ENCODE data around the gene PAX1.

The PAX1 gene

DNA sequence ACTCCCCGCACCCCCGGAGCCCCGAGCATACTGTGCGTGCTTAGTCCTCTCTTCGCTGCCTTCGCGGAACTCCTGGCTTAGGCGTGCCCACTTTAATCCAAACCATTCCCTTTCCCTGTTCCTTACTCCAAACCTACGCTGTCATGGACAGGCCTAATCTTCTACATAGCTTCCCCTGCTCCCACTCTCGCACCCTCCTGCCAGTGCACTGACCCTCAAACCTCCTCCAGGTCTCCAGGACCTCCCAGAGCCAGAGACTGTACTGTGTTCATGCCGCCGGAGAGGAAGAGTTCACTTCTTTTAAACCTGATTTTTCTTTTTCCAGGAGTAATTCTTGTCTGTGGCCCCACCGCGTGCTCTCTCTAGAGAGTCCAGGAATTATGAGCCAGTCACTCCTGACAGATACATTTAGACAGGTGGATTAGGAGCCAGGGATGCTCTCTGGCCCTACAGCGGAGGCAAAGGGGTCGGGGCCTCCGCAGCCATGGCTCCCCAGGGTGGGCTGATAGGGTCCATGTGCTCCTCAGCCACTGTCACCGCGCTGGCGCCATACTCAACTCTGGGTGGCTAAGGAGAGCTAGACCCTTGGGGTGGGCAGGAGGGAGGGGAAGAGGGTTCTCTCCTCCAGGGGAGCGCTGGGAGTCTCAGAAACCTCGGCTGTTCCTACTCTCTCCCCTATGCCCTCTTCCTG lies 1.6 kb upstream of the PAX1 start:
- no peak for DNase-seq

- no peak for DNase-seq
Measured at GRCh38 chr20:21704408-21705385, 767 bp upstream of the PAX1 start.

- no peak for DNase-seq
Measured at GRCh38 chr20:21706261-21707195, 1.1 kb downstream of the PAX1 start.

- no peak for DNase-seq
Measured at GRCh38 chr20:21707267-21707666, 1.8 kb downstream of the PAX1 start.

DNA sequence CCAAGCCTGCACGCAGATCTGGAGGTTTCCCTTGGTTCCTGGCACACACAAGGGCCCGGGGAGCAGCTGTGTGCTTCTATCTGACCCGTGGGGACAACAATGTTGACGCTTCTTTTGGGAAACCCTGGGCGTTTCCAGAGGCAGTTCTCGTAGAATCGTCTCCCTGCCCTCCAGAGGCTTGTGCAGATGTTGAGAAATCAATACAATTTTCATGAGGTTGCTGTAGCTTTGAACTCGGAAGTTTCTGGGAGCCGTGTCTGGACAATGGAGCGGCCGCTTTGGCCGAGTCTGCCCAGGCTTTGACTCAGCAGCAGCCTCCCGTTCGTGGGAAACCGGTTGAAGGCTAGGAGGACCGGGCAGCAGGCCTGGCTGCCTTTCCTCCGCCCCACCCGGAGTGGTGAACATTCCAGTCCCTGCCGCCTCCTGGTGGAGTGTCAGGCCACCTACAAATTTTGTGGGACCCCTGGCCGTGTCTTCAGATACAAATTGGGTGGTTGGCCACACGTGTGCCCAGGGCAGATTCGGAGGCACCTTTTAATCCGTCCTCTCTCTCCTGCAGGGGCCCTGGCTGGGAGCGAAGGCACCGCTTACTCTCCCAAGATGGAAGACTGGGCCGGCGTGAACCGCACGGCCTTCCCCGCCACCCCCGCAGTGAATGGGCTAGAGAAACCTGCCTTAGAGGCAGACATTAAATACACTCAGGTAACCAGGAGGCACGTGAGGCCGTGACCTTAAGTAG lies 2.7 kb downstream of the PAX1 start:
- DNase-seq: no peak

DNA sequence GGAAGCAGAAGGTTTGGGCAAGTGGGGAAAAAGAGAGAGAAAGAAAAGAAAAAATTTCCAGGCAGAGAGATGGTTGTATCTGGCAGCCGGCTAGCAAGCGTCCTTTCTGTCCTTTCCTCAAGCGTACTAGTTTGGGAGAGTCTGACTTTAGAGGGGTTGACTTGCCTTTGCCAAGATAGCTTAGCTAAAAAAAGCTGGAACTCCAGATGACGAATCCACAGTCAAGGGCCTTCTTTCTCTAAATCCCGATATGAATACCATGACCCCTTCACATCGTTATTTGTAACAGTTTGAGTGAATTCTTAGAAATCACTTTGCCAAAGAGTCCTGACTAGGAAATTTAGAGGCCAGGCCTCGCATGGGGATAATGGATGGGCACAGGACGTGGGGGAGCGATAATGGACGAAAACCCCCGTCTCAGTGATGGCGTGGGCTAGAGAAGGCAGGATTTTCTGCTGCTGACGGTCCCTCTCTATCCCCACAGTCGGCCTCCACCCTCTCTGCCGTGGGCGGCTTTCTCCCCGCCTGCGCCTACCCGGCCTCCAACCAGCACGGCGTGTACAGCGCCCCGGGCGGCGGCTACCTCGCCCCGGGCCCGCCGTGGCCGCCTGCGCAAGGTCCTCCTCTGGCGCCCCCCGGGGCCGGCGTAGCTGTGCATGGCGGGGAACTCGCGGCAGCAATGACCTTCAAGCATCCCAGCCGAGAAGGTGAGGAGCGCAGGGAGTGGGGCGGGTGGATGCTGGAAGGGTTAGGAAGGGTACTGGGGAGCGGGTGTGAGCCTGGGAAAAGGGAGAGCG lies 3.5 kb downstream of the PAX1 start:
- DNase-seq: no peak

- DNase-seq: no peak
Measured at GRCh38 chr20:21709535-21709904, 4.1 kb downstream of the PAX1 start.

GRCh38 chr20:21710341-21710740 lies 4.9 kb downstream of the PAX1 start:
- DNase-seq: no peak

DNA sequence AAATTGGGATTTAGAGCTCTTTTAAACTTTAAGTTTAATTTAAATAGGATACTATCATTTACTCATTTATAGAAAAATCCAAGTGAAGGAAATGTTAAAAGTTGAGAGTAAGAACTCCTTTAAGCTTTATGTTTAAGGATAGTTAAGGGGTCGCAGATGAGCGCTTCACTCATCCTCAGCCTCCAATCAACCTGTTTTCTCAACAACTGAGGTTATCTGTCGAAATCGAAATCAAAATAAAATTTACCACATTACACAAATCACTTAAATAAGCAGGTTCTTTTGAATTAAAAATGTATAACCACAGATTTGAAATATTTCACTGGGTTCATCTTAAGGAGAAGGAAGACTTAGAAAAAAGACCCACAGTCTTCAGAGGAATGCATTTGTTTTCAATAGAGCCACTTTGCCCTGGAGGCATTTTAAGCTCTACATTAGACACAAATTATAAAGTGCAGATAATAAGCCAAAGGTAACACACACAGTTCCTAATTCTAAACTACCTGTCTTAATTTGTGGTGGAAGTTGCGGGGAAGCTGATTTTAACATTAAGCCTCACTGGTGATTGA lies 5.5 kb downstream of the PAX1 start:
- no peak for DNase-seq

DNA sequence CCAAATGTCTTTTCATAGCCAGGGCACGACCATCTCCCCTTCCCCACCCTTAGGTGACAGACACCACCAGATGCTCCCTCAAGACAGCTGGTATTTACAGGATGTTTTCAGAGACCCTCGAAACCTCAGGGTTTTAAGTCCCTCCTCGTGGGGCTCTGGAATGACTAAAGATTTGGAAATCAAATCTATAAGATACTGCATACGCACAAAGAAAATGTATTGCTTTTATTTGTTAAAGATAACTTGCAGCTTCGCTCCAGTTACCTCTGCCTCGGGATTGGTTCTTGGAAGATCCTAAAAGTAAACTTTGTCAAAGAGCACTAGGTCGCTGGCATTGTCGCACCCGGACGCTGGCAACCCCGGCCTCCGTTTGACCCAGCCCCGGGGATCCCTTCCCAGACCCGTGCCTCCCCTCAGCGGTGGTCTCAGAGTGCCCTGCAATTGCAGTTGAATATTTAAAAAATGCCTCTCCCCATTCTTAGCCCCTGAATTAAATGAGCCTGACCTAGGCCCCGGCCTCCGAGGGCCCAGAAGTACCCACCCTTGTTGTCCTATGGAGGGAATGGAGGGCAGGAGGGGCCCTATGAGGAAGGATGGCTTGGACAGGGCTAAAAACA lies 7.1 kb downstream of the PAX1 start:
- no peak for DNase-seq

- no peak for DNase-seq
Measured at GRCh38 chr20:21713470-21713869, 8.0 kb downstream of the PAX1 start.

- no peak for DNase-seq
Measured at GRCh38 chr20:21713901-21714296, 8.4 kb downstream of the PAX1 start.

DNA sequence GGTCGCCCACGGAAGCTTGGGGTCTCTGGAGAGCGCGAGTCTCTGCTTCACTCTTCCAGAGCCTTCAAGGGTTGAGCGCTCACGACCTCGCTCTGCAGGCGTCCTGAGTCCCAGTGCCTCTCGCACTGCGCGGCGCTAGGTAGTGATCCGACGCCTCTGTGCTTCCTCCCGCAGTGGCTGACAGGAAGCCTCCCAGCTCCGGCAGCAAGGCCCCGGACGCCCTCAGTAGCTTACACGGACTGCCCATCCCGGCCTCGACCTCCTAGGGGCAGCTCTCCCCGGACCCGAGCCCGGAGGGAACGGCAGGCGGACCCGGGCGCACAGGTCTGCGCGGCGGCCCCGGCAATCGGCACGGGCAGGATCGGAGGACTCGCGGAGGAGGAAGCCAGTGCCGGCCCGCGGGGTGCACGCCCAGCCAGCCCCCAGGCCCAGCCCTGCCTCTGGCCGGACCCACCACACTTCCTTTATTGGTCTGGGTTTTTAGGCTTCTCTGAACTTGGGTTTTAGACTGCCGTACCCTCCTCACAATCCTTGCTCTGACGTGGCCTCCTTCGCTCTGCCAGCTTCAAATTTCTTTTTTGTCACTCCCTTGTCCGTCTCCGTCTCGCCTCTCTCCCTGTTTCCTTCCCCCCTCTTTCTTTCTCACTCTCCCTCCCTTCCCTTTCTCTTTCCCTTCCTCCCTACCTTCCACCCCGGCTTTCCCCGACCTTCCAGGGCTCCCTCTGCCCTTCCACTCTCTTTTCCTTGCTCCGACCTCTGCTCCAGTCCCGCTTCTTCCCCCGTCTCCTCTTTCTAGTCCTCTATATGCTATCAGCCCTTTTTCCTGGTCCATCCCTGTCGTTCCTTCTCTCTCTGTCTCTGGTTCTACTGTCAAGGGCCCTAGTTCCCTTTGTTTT lies 9.1 kb downstream of the PAX1 start:
- DNase-seq: no peak

GRCh38 chr20:21715193-21715881 lies 9.9 kb downstream of the PAX1 start:
- no peak for DNase-seq

GRCh38 chr20:21719592-21720214 lies 14.2 kb downstream of the PAX1 start:
- DNase-seq: peak; percentile 27

DNA sequence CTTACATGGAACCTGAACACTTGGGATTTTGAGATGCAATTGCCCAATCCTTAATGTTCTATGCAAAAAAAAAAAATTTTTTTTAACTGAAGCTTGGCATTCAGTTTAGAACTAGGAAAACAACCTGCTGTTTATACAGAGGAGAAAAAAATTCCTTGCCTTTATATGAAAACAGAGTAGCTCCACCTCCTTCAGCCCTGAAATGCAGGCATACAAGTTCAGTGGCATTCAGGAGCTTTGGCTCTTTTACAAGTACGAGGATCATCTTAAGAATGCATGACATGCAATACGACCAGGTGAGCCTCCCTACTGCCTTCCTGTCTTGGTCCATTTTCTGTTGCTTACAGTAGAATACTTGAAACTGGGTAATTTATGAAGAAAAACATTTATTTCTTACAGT lies 20.4 kb downstream of the PAX1 start:
- no peak for DNase-seq

DNA sequence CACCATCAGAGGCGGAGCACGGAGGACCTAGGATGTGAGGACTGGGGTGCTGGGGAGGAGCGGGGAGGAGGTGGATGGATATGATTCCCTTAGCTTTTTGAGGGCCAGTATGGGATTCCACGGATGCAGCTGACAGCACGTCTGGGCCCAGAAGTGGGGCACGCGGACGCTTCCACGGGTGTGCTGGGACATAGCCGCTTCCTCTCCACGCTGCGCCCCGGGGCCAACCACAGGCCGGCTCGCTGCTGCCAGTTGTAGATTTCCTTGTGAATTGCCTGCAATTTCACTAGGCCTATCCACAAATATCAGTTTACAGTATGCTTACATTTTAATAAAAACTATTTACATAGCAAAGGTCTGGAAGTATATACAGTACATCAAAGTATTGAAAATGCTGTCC lies 23.9 kb downstream of the PAX1 start:
- no peak for DNase-seq

- DNase-seq: no peak
Measured at GRCh38 chr20:21739161-21739560, 33.7 kb downstream of the PAX1 start.

GRCh38 chr20:21739682-21740081 lies 34.2 kb downstream of the PAX1 start:
- DNase-seq: no peak

All from HCEC 1CT (cell line).